ENCODE measurements around the gene RNF31. TPM values are rescaled to one million over a fixed set of nuclear protein-coding genes. Genes with fewer than 3 reads are reported as not detected.

RNF31 gene
- total RNA-seq, 2 donors from 2014 or later = 73.8 to 76.9 TPM

DNA sequence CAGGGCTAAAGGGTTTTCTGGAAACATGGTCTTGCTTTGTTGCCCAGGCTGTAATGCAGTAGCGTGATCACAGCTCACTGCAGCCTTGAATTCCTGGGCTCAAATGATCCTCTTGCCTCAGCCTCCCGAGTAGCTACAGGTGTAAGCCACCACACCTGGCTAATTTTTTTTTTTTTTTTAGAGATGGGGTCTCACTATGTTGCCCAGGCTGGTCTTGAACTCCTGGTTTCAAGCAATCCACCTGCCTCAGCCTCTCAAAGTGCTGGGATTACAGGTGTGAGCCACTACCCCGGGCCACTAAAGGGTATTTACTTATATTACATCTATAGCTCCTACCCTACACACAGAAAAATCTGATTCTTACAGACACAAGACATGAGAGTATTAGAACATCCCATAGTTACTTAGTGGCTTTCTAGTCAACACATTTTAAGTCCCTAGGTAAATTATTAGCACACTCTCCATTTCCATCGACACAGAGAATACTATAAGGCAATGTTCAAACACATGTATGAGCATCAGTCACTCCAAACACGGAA lies 38.9 kb upstream of the RNF31 start:
- Histone ChIP-seq H3K4me3 (no peak overlapping the region), H3K9me3 (no peaks in the 10 kb centered on the region), H3K27me3 (replicated peaks; ENCODE audit: insufficient read depth) (no peaks in the 10 kb centered on the region), H3K4me1 (replicated peaks) (no peaks in the 10 kb centered on the region), H3K36me3 (no peaks in the 10 kb centered on the region), H3K27ac (no peak overlapping the region)
- TF ChIP-seq POLR2A (IDR thresholded peaks at IDR 0.05) (no peak), POLR2AphosphoS5 (IDR thresholded peaks at IDR 0.05) (no peak)
- TF ChIP-seq, protein P1, sequence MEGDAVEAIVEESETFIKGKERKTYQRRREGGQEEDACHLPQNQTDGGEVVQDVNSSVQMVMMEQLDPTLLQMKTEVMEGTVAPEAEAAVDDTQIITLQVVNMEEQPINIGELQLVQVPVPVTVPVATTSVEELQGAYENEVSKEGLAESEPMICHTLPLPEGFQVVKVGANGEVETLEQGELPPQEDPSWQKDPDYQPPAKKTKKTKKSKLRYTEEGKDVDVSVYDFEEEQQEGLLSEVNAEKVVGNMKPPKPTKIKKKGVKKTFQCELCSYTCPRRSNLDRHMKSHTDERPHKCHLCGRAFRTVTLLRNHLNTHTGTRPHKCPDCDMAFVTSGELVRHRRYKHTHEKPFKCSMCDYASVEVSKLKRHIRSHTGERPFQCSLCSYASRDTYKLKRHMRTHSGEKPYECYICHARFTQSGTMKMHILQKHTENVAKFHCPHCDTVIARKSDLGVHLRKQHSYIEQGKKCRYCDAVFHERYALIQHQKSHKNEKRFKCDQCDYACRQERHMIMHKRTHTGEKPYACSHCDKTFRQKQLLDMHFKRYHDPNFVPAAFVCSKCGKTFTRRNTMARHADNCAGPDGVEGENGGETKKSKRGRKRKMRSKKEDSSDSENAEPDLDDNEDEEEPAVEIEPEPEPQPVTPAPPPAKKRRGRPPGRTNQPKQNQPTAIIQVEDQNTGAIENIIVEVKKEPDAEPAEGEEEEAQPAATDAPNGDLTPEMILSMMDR (IDR thresholded peaks at IDR 0.05) = no peak
- no peak for DNase-seq (ENCODE audit: low spot score)
- intact Hi-C loops (cut with DNase I) = loop anchor here (5.0 kb wide), 1 partner anchor 51 kb away; no protein-coding TSS in a partner anchor
- 48% methylated on average over 5 of the region's 5 CpGs for WGBS

DNA sequence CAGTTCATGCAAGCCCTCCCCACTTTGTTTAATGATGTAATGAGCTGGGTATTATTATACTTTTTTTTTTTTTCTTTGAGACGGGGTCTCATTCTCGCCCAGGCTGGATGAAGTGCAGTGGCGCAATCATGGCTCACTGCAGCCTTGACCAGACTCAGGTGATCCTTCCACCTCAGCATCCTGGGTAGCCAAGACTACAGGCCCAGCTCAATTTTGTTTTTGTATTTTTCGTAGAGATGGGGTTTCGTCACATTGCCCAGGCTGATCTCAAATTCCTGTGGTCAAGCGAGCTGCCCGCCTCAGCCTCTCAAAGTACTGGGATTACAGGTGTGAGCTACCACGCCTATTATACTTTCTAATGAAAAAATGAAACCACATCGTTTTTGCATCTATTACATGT lies 37.2 kb upstream of the RNF31 start:
- no peak for DNase-seq (ENCODE audit: low spot score)
- 87% methylated on average over 9 of the region's 9 CpGs for WGBS
- H3K9me3 ChIP-seq = no peaks in the 10 kb centered on the region
- no peaks in the 10 kb centered on the region for H3K4me1 ChIP-seq (replicated peaks)
- H3K27ac ChIP-seq = no peak overlapping the region
- TF ChIP-seq POLR2A (IDR thresholded peaks at IDR 0.05) (no peak), POLR2AphosphoS5 (IDR thresholded peaks at IDR 0.05) (no peak)
- TF ChIP-seq, protein P1 (IDR thresholded peaks at IDR 0.05) = no peak
- H3K4me3 ChIP-seq = no peak overlapping the region
- no peaks in the 10 kb centered on the region for H3K27me3 ChIP-seq (replicated peaks; ENCODE audit: insufficient read depth)
- no peaks in the 10 kb centered on the region for H3K36me3 ChIP-seq
- intact Hi-C loops (cut with DNase I) = no loop called here

DNA sequence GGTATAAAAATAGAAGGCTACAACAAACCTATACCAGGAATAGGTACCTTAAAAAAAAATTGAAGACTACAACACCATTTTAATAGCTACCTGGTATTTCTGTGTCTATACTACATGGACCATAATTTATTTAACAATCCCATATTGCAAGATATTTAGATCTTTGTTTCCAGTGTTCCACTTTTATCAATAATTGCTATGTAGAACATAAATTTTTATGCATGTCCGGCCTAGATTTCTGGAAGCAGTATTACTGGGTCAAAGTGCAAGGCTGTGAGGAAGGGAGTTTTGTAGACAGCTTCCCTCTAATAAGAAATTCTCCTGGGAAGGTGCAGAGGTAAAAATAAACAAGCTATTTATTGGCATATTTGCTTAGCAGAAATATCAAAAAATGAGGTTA lies 36.8 kb upstream of the RNF31 start:
- no peaks in the 10 kb centered on the region for H3K27me3 ChIP-seq (replicated peaks; ENCODE audit: insufficient read depth)
- H3K4me3 ChIP-seq = no peak overlapping the region
- no peaks in the 10 kb centered on the region for H3K9me3 ChIP-seq
- 48% methylated on average over 1 of the region's 1 CpG for WGBS
- no peaks in the 10 kb centered on the region for H3K36me3 ChIP-seq
- no peak for TF ChIP-seq POLR2A (IDR thresholded peaks at IDR 0.05)
- TF ChIP-seq, protein P1 (IDR thresholded peaks at IDR 0.05) = no peak
- no peak for TF ChIP-seq POLR2AphosphoS5 (IDR thresholded peaks at IDR 0.05)
- H3K27ac ChIP-seq = no peak overlapping the region
- intact Hi-C loops (cut with DNase I) = no loop called here
- DNase-seq (ENCODE audit: low spot score) = no peak
- no peaks in the 10 kb centered on the region for H3K4me1 ChIP-seq (replicated peaks)

DNA sequence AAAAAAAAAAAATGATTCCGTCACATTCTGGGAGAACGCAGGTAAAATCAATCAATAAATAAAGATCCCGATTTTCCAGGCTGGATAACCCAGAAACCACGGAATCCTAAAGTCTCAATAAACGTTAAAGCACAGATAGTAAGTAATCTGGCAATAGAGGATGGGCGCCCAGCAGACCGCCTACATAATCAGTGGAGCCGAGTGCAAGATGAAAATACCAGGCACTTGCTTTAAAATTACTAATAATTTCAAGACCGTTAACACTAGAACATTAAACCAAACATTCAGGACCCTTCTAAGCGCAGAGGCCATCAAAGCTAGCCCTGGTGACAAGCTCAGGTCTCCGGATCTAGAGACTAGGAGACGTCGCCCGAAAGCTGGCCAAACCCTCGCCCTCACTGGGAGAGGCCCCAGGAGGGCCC lies 33.9 kb upstream of the RNF31 start:
- intact Hi-C loops (cut with DNase I) = no loop called here
- WGBS = 11% methylated on average over 15 of the region's 15 CpGs
- Histone ChIP-seq H3K4me1 (replicated peaks) (peaks cover 4% of the 10 kb centered on the region), H3K27ac (peak overlapping the region; percentile 99), H3K36me3 (peaks cover 0 to under 1% of the 10 kb centered on the region in 2 donors), H3K9me3 (no peaks in the 10 kb centered on the region), H3K27me3 (replicated peaks; ENCODE audit: insufficient read depth) (no peaks in the 10 kb centered on the region), H3K4me3 (peak overlapping the region; percentile 62 to 69)
- TF ChIP-seq, protein P1 (IDR thresholded peaks at IDR 0.05) = no peak
- TF ChIP-seq POLR2A (IDR thresholded peaks at IDR 0.05) (no peak), POLR2AphosphoS5 (IDR thresholded peaks at IDR 0.05) (no peak)
- DNase-seq (ENCODE audit: low spot score) = no peak
